SU-DHL-6 (cell line): Measurements from ENCODE around the gene LRRK1.

Experiments used
- CTCF ChIP-seq: fragments of 200-600 bp; sonication (generic); IDR thresholded peaks from one replicate; pipeline ENCODE4 v1.5.1; 2017; ENCODE audit warnings: antibody characterized with exemption, mild to moderate bottlenecking, low read length, moderate library complexity; ENCODE audit not compliant: insufficient read depth, poor library complexity, severe bottlenecking
- EZH2phosphoT487 ChIP-seq: fragments of 200-600 bp; sonication (generic), shearing (Covaris generic); conservative IDR thresholded peaks from 2 replicates; pipeline ENCODE4 v1.6.1; 2018; ENCODE audit warnings: mild to moderate bottlenecking, antibody characterized with exemption, low read length, moderate library complexity, mixed read lengths

- TF ChIP-seq CTCF = no peak
- TF ChIP-seq EZH2phosphoT487 = no peak
Observed at GRCh38 chr15:100968050-100968966, 49.2 kb downstream of the LRRK1 start.
